H9 (cell line): ENCODE data around the gene UTS2R. TPM values are rescaled to one million over a fixed set of nuclear protein-coding genes. Genes with fewer than 3 reads are reported as not detected.

ENCODE experiments used
- DNase-seq: peaks from one replicate; pipeline ENCODE4 v3.0.0-alpha.2; 2017
- H2AFZ ChIP-seq: one replicate; pipeline ENCODE4 v1.6.1; 2013; ENCODE audit warnings: mild to moderate bottlenecking, low read length, control low read depth, moderate library complexity
- H2AK5ac ChIP-seq: 2 replicates; pipeline ENCODE4 v1.6.1; 2013; ENCODE audit warnings: low read length, control low read depth, mixed read lengths; ENCODE audit not compliant: insufficient read length
- H2BK120ac ChIP-seq: one replicate; pipeline ENCODE4 v1.6.1; 2013; ENCODE audit warnings: low read depth, mild to moderate bottlenecking, low read length, control low read depth, inconsistent platforms; ENCODE audit not compliant: poor library complexity, severe bottlenecking
- H2BK12ac ChIP-seq: 2 replicates; pipeline ENCODE4 v1.6.1; 2013; ENCODE audit warnings: low read length, control low read depth, mixed read lengths, low read depth; ENCODE audit not compliant: insufficient read length
- H2BK15ac ChIP-seq: 2 replicates; pipeline ENCODE4 v1.6.1; 2013; ENCODE audit warnings: low read depth, low read length, control low read depth
- H2BK20ac ChIP-seq: one replicate; pipeline ENCODE4 v1.6.1; 2013; ENCODE audit warnings: low read depth, mild to moderate bottlenecking, low read length, control low read depth, inconsistent platforms; ENCODE audit not compliant: poor library complexity, severe bottlenecking
- H2BK5ac ChIP-seq: 2 replicates; pipeline ENCODE4 v1.6.1; 2013; ENCODE audit warnings: low read length, control low read depth, mixed read lengths; ENCODE audit not compliant: insufficient read length
- H3K14ac ChIP-seq: 2 replicates; pipeline ENCODE4 v1.6.1; 2013; ENCODE audit warnings: low read length, control low read depth; ENCODE audit not compliant: insufficient read depth
- H3K18ac ChIP-seq: 2 replicates; pipeline ENCODE4 v1.6.1; 2013; ENCODE audit warnings: low read depth, mild to moderate bottlenecking, mixed read lengths, low read length, control low read depth; ENCODE audit not compliant: insufficient read length
- H3K23ac ChIP-seq: 2 replicates; pipeline ENCODE4 v1.6.1; 2013; ENCODE audit warnings: low read length, control low read depth, mixed read lengths, low read depth; ENCODE audit not compliant: insufficient read length
- H3K23me2 ChIP-seq: 2 replicates; pipeline ENCODE4 v1.6.1; 2013; ENCODE audit warnings: low read depth, mild to moderate bottlenecking, mixed read lengths, low read length, control low read depth; ENCODE audit not compliant: insufficient read length, poor library complexity, severe bottlenecking
- H3K27ac ChIP-seq: 2 replicates; pipeline ENCODE4 v1.5.1; 2013; ENCODE audit warnings: low read length, control low read depth, mixed read lengths, low read depth; ENCODE audit not compliant: insufficient read length
- H3K27me3 ChIP-seq: 2 replicates; pipeline ENCODE4 v1.6.1; 2013; ENCODE audit warnings: low read length, control low read depth, inconsistent platforms; ENCODE audit not compliant: insufficient read depth
- H3K4ac ChIP-seq: 2 replicates; pipeline ENCODE4 v1.6.1; 2013; ENCODE audit warnings: low read depth, mild to moderate bottlenecking, control low read depth, inconsistent platforms, low read length, moderate library complexity
- H3K4me1 ChIP-seq: 2 replicates; pipeline ENCODE4 v1.6.1; 2013; ENCODE audit warnings: low read length, control low read depth, inconsistent platforms; ENCODE audit not compliant: insufficient read depth
- H3K4me2 ChIP-seq: 2 replicates; pipeline ENCODE4 v1.6.1; 2013; ENCODE audit warnings: low read length, control low read depth, mixed read lengths; ENCODE audit not compliant: insufficient read length, insufficient read depth
- H3K56ac ChIP-seq: 2 replicates; pipeline ENCODE4 v1.6.1; 2013; ENCODE audit warnings: low read depth, mild to moderate bottlenecking, mixed read lengths, low read length, control low read depth; ENCODE audit not compliant: insufficient read length
- H3K79me1 ChIP-seq: 2 replicates; pipeline ENCODE4 v1.6.1; 2013; ENCODE audit warnings: low read depth, mild to moderate bottlenecking, moderate library complexity, low read length, control low read depth, inconsistent platforms; ENCODE audit not compliant: insufficient read depth, poor library complexity, severe bottlenecking
- H3K79me2 ChIP-seq: 2 replicates; pipeline ENCODE4 v1.6.1; 2013; ENCODE audit warnings: low read length, control low read depth, inconsistent platforms; ENCODE audit not compliant: insufficient read depth
- H3K9ac ChIP-seq: 2 replicates; pipeline ENCODE4 v1.6.1; 2013; ENCODE audit warnings: low read length, control low read depth, mixed read lengths; ENCODE audit not compliant: insufficient read length; ENCODE audit errors: extremely low read depth
- H3K9me3 ChIP-seq: one replicate; pipeline ENCODE4 v1.6.1; 2013; ENCODE audit warnings: low read depth, low read length, inconsistent platforms; ENCODE audit not compliant: control insufficient read depth
- H3T11ph ChIP-seq: one replicate; pipeline ENCODE4 v1.6.1; 2013; ENCODE audit warnings: mild to moderate bottlenecking, low read length, control low read depth, inconsistent platforms
- H4K20me1 ChIP-seq: one replicate; pipeline ENCODE4 v1.6.1; 2013; ENCODE audit not compliant: control insufficient read depth, insufficient read length, insufficient read depth
- H4K5ac ChIP-seq: 2 replicates; pipeline ENCODE4 v1.6.1; 2013; ENCODE audit warnings: low read depth, mild to moderate bottlenecking, mixed read lengths, low read length, control low read depth; ENCODE audit not compliant: insufficient read length
- H4K8ac ChIP-seq: replicated peaks from 2 replicates; pipeline ENCODE4 v1.6.1; 2013; ENCODE audit warnings: low read length, control low read depth, mixed read lengths, low read depth; ENCODE audit not compliant: insufficient read length
- H4K91ac ChIP-seq: 2 replicates; pipeline ENCODE4 v1.6.1; 2013; ENCODE audit warnings: low read depth, mild to moderate bottlenecking, moderate library complexity, mixed read lengths, low read length, control low read depth; ENCODE audit not compliant: insufficient read length
- H3K27ac Mint-ChIP-seq, 3 experiments: 2 replicates in 2 of 3; 3 replicates in 1 of 3; pipeline ENCODE4 v1.8.0; 2020 to 2021; ENCODE audit warnings: mixed read lengths in 3 of 3, mild to moderate bottlenecking in 1 of 3, moderate library complexity in 1 of 3
- H3K27me3 Mint-ChIP-seq: 2 replicates; pipeline ENCODE4 v1.8.0; 2021; ENCODE audit warnings: low read depth, mild to moderate bottlenecking, moderate library complexity, mixed read lengths
- H3K36me3 Mint-ChIP-seq, 3 experiments: 2 replicates in 2 of 3; 3 replicates in 1 of 3; pipeline ENCODE4 v1.8.0; 2020 to 2021; ENCODE audit warnings: low read depth in 3 of 3, mixed read lengths in 3 of 3; ENCODE audit not compliant: insufficient read depth in 1 of 3
- H3K4me1 Mint-ChIP-seq, 2 experiments: 2 replicates each; pipeline ENCODE4 v1.8.0; 2020; ENCODE audit warnings: mixed read lengths in 2 of 2
- H3K4me3 Mint-ChIP-seq, 2 experiments: 2 replicates in 1 of 2; 3 replicates in 1 of 2; pipeline ENCODE4 v1.8.0; 2020 to 2021; ENCODE audit warnings: mild to moderate bottlenecking in 2 of 2, mixed read lengths in 2 of 2, moderate library complexity in 1 of 2
- H3K9me3 Mint-ChIP-seq, 2 experiments: 2 replicates in 1 of 2; 3 replicates in 1 of 2; pipeline ENCODE4 v1.8.0; 2020; ENCODE audit warnings: mild to moderate bottlenecking in 2 of 2, mixed read lengths in 2 of 2, moderate library complexity in 1 of 2
- WGBS: extraction: QIAGEN DNeasy Blood & Tissue Kit; methylation state at CpG from one replicate; pipeline ENCODE4 v1.1.7; 2013; ENCODE audit warnings: missing lambda C conversion rate, low lambda C conversion rate, mixed read lengths; ENCODE audit not compliant: insufficient read length; ENCODE audit errors: extremely low coverage; 5-methylcytosine and 5-hydroxymethylcytosine counted together
- total RNA-seq: library from RNA; stranded (reverse); gene quantifications from 2 replicates; pipeline ENCODE4 v1.2.1, GENCODE V29; 2021
- TF ChIP-seq, protein P1 (sequence below): fragments of 200-600 bp; sonication (generic); conservative IDR thresholded peaks from 3 replicates; pipeline ENCODE4 v1.8.0; 2021; ENCODE audit warnings: antibody characterized with exemption, mild to moderate bottlenecking

Gene UTS2R
- total RNA-seq, 1 experiment from 2014 or later: 0.94 TPM

DNA sequence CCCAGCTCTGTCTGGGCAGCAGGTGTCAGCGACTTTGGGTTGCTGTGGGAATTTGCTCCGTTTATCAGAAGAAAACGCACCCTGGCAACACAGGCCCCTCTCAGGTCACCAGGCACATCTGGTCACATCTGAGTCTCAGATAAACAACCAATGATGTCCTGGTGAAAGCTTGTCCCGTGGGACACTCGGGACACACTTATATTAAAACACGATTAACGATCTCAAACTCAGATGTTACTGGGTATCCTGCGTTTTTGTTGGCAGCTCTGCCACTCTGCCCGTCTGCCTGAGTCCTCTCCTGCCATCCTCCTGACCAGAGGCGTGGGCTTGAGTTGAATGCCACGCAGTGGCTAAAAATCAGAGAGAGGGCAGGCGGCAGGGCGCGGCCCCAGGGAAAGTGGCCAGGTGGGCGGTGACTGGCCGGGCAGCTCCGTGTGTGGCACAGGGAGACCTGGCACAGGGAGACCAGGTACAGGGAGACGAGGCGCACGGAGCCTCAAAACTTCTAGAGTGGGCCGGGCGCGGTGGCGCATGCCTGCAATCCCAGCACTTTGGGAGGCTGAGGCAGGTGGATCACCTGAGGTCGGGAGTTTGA lies 40.1 kb upstream of the UTS2R start:
- no peak overlapping the region for H2BK15ac ChIP-seq
- no peak overlapping the region for H3K18ac ChIP-seq
- peaks cover 10% of the 10 kb centered on the region; the same call in 1 of the 2 replicates for H3K27me3 ChIP-seq
- no peak overlapping the region for H3K27ac Mint-ChIP-seq
- no peak overlapping the region for H3T11ph ChIP-seq
- H2BK12ac ChIP-seq: no peak overlapping the region
- H3K9me3 ChIP-seq: no peaks in the 10 kb centered on the region
- no peak overlapping the region for H3K27ac ChIP-seq
- H3K23ac ChIP-seq: no peak overlapping the region
- no peak overlapping the region for H3K56ac ChIP-seq
- no peak overlapping the region for H2BK20ac ChIP-seq
- no peak overlapping the region for H3K9ac ChIP-seq
- no peaks in the 10 kb centered on the region for H4K20me1 ChIP-seq
- no peak overlapping the region for H2AK5ac ChIP-seq
- H4K5ac ChIP-seq: no peak overlapping the region
- H3K79me1 ChIP-seq: no peaks in the 10 kb centered on the region
- H3K36me3 Mint-ChIP-seq: no peaks in the 10 kb centered on the region; a peak in 1 of 7 replicates
- no peak overlapping the region for H2AFZ ChIP-seq
- 0 out of 5 replicates have a peak, but pooled peaks cover 0 to 3% of the 10 kb centered on the region in 2 experiments for H3K9me3 Mint-ChIP-seq
- H3K4me2 ChIP-seq: no peak overlapping the region
- H2BK5ac ChIP-seq: no peak overlapping the region
- no peaks in the 10 kb centered on the region for H3K23me2 ChIP-seq
- H4K91ac ChIP-seq: no peak overlapping the region
- WGBS: no CpG with 5 or more reads among the region's 25 CpGs
- H3K27me3 Mint-ChIP-seq: peaks cover 84% of the 10 kb centered on the region
- H3K14ac ChIP-seq: no peak overlapping the region
- H2BK120ac ChIP-seq: no peak overlapping the region
- TF ChIP-seq, protein P1, sequence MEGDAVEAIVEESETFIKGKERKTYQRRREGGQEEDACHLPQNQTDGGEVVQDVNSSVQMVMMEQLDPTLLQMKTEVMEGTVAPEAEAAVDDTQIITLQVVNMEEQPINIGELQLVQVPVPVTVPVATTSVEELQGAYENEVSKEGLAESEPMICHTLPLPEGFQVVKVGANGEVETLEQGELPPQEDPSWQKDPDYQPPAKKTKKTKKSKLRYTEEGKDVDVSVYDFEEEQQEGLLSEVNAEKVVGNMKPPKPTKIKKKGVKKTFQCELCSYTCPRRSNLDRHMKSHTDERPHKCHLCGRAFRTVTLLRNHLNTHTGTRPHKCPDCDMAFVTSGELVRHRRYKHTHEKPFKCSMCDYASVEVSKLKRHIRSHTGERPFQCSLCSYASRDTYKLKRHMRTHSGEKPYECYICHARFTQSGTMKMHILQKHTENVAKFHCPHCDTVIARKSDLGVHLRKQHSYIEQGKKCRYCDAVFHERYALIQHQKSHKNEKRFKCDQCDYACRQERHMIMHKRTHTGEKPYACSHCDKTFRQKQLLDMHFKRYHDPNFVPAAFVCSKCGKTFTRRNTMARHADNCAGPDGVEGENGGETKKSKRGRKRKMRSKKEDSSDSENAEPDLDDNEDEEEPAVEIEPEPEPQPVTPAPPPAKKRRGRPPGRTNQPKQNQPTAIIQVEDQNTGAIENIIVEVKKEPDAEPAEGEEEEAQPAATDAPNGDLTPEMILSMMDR: no peak
- H3K4me1 Mint-ChIP-seq: peaks cover 22 to 46% of the 10 kb centered on the region in 2 experiments
- no peak overlapping the region for H3K4ac ChIP-seq
- no peak overlapping the region for H4K8ac ChIP-seq
- no peaks in the 10 kb centered on the region for H3K79me2 ChIP-seq
- DNase-seq: no peak
- H3K4me1 ChIP-seq: peaks cover 5% of the 10 kb centered on the region; the same call in 1 of the 2 replicates
- H3K4me3 Mint-ChIP-seq: no peak overlapping the region
